GM23248 (cell line): ENCODE data around the gene ZNF438.

Source experiments
- EZH2 ChIP-seq: fragments of 200-600 bp; sonication (generic); IDR thresholded peaks from 2 replicates; pipeline ENCODE4 v1.6.1; 2018; ENCODE audit warnings: antibody characterized with exemption, mild to moderate bottlenecking; ENCODE audit not compliant: insufficient read depth, poor library complexity, severe bottlenecking
- EZH2phosphoT487 ChIP-seq: fragments of 200-600 bp; sonication (generic); IDR thresholded peaks from 2 replicates; pipeline ENCODE4 v1.6.1; 2018; ENCODE audit warnings: antibody characterized with exemption, moderate library complexity, mild to moderate bottlenecking, low read depth; ENCODE audit not compliant: insufficient read depth

DNA sequence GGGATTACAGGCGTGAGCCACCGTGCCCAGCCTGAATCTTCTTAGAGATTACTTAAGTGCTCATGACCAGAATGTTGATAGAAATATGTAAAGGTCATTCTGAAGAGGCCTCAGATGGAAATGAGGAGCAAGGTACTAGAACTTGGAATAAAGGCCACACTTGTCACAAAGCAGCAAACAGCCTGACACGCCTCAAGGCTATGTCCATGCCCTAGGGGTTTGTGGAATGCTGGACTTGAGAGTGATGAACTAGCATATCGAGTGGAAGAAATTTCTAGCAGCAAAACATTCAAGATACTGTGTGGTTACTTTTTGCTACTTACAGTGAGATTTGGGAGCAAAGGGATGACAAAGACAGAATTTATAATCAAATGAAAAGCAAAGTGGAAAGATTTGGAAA lies 39.0 kb downstream of the ZNF438 start:
- TF ChIP-seq EZH2 = no peak
- TF ChIP-seq EZH2phosphoT487 = no peak
